HG03469 (cell line): ENCODE data around the gene LETM1.

Source experiments
- ATAC-seq: cut with Tn5 transposase; IDR thresholded peaks from one replicate; pipeline ENCODE4 v1.9.1; 2021; ENCODE audit warnings: mild to moderate bottlenecking, moderate library complexity, moderate number of reproducible peaks; ENCODE audit not compliant: unreplicated experiment

LETM1 gene

DNA sequence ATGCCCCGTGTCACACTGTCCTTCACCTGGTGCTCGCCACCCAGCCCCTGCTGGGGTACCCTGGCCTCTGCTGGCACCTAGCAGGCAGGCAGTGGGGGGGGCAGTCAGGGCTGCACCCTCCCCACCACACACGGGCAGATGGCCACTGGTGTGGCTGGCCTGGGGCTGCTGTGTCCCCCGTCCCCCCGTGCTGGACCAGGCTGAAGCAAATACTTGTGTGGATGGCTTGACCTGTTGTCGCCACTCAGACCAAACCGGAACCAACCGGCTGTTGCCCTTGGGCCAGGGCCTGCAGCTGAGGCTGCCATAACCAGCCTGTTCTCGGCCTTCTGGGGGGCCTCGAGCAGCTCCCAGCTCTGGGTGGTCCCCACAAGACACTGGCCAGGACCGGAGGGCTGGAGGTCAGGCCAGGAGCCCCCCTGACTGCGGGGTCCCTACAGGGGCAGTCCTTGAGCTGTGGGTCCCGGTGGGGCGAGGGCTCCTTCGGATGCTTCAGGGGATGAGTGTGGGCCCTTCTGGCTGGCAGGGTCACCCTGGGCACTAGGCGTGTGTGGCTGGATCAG lies 58.6 kb downstream of the LETM1 start:
- no peak for ATAC-seq

- no peak for ATAC-seq
These were observed 59.3 kb downstream of the LETM1 start for GRCh38 chr4:1796486-1797204.

GRCh38 chr4:1795299-1796195 lies 60.4 kb downstream of the LETM1 start:
- no peak for ATAC-seq

GRCh38 chr4:1794809-1795298 lies 61.1 kb downstream of the LETM1 start:
- ATAC-seq = no peak

DNA sequence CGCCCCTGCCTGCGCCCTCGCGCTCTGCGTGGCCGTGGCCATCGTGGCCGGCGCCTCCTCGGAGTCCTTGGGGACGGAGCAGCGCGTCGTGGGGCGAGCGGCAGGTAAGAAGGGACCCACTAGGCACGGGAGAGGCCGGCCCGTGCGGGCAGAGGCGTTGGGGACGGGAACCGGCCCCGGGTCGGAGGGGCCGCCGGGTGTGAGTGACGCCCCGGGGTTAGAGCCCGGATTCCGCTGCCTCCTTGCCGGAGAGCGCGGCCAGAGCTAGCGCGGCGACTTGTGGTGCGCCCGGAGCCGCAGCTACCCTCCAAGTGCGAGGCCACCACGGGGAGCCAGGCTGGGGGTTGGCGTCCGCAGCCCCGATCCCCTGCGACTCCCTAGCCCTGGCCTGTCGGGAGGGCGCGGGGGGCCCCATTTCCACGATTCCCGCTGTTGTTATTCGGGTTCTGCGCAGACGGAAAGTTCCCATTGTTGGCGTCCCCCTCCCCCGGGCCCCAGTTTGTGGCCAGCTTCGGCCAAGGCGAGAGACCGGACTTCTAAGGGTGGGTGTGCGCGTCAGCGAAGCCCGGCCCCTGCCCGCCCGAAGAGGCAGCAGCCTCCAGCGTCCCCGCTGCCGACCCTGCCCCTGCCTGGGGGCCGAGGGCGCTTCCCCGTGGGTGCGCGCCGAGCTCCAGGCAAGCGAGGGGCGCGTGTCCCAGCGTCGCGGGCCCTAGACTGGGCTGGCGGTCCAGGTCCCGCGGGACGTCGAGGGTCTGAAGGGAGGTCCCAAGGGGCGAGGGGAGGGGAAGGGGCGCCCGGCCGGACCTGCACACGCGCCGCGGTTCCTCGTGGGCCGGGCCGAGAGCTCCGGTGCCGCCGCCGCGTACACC lies 61.8 kb downstream of the LETM1 start:
- ATAC-seq = no peak

GRCh38 chr4:1793496-1793840 lies 62.5 kb downstream of the LETM1 start:
- no peak for ATAC-seq

GRCh38 chr4:1792832-1793495 lies 63.0 kb downstream of the LETM1 start, which contains the start of gene FGFR3:
Gene FGFR3, plus strand, starts transcription at chr4:1793293. Its CDS starts 642 bp downstream, at chr4:1793935.
- ATAC-seq = no peak

DNA sequence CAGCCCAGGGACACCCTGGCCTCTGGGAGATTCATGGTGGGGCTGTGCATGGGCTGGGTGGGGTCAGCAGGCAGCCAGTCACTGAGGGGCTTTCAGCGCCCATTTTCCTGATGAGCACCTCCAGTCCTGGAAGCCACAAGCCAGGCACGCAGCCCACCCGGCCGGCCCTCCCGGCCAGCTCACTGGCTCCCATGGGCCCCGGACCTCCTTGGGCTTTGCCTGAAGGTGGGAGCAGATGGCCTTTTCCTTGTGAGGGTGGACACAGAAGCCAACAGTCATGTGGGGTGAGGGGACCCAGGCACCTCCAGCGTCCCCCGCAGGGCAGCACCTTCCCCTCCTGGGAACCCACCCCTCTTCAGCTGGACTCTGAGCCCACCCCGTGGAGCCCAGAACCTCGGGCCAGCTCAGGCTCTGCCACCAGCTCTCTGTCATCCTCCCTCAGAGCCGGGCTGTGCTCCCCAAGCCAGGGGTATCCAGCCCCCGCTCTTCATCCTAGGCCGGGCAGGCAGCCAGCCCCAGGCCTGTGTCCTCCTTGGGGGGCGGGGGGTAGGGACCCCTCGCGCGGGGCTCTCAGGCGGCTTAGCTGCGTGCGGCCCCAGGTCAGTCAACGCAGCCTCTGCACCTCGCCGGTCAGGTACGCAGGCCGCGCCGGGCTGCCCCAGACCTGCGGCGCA lies 63.7 kb downstream of the LETM1 start:
- no peak for ATAC-seq

GRCh38 chr4:1790005-1790404 lies 66.0 kb downstream of the LETM1 start:
- no peak for ATAC-seq

- ATAC-seq = no peak
These were observed 66.4 kb downstream of the LETM1 start for GRCh38 chr4:1789552-1789951.

DNA sequence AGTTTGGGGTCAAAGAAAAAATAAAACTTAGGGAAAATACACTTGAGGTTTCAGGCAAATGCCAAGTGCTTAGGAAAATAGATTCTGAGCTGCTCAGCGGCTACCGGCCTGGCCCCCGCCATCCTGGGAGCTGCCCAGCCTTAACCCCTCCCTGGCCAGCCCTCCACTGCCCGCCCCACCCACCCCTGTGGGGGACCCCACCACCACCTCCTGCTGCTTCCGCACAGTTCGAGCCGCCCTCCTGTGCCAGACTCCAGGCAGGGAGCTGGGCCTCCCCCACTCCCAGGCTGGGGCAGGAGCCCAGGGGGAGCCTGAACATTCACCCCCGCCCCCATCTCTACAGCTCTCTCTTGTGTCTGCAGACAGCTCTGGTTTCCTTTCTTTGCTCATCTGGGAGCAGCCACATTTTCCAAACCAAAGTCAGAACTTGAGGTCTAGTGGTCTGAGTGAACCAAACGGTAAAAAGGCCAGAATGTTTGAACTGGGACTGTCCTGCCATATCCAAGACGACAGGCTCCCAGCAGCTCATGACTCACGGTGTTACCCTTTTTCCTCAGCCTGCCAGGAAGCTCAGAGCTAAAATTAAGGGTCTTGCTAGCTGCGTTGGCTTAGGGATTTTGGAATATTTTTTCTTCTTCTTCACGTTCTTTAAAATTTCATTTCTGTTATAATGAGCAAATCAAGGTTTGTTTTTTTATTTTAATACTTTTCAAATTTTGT lies 67.5 kb downstream of the LETM1 start:
- no peak for ATAC-seq

- no peak for ATAC-seq
These were observed 68.4 kb downstream of the LETM1 start for GRCh38 chr4:1787411-1788077.

DNA sequence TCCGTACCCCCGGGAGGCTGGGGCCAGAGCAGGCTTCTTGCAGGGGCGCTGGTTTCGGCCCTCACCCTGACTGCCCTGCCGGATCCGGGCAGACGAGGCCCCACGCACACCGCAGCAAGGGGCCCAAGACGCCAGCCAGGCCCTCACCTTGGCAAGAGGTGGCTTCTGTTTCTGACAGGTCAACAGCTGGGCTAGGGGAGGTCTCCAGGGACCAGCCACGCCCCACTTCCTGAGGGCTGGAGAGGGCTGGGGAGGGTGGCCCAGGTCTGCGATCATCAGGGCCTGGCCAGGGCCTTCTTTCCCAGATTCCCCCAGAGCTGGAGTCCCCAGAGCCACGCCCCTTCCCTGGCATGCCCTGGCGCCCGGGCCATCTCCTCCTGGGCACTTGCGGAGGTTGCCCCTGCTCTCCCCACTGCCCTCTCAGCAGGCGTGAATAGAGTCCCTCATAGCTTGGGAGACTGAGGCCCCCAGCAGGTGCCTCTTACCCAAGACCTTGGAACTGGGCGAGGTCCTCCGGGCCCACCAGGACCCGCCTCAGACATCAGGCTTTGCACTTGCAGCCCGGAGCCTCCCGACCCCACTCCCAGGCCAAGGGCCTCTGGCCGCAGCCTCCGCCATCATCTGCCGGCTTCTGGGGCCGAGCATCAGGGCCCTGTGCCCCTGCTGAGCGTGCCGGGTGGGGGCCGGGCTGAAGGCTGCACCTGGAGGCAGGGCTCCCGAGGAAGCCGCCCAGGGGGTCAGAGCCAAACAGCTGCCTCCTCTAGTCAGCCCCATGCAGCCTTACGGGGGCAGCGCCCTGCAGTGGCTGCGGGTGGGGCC lies 69.2 kb downstream of the LETM1 start:
- no peak for ATAC-seq

GRCh38 chr4:1785592-1785991 lies 70.4 kb downstream of the LETM1 start:
- no peak for ATAC-seq

DNA sequence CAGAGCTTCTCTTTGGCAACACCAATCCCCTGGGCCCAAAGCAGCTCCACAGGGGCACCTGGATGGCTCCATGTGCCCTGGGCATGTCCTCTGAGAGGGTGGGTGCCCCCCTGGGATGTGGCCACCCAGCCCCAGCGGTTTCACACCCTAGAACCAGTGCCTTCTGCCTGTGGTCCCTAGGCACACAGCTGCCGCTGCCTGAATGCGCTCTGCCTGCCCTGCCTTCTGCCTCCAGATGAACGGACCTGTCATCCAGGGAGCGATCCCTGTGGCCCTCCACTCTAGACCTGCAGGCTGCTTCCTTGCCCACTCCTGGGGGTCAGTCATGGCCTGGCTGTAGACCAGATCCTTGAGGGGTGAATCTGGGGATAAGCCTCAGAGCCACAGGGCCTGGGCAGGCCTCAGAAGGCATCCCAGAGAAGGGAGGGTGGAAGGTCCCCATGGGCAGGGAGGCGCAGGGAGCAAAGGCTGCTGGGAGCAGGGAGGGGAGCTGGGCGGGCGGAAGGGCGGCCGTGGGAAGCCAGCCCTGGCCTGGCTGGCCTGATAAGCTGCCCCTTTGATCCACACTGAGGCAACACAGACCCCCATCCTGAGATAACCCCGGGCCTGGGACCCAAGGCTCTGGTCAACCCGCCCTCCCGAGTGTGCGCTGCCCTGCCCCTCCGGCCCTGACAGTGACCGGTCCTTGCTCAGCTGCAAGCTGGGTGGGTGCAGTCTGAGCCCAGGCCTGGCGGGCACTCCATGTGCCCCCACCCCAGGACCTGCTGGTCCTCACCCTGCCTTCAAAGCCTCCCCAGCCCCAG lies 71.0 kb downstream of the LETM1 start:
- ATAC-seq = no peak

DNA sequence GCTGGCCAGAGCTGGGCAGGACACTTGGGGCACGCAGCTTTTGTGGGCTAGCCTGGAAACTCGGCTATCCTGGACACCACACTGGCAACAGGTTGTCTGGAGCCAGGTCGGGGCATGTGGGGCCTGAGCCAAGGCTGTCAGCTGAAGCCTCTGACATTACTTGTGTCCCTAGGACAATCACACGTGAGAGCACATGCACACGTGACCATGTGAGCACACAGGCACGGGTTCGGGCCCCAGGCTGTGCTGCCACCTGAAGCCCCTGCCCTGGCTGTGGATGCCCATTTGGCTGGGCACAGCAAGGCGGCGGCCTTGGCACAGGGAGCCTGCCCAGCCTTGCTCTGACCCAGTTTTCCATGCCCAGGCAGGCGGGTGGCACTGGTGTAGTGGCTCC lies 71.6 kb downstream of the LETM1 start:
- ATAC-seq = no peak

- no peak for ATAC-seq
These were observed 72.0 kb downstream of the LETM1 start for GRCh38 chr4:1783970-1784369.
